DOHH2 (cell line): ENCODE data around the gene DMXL1.

ENCODE experiments used
- CTCF ChIP-seq: fragments of 200-600 bp; sonication (generic); IDR thresholded peaks from one replicate; pipeline ENCODE4 v1.5.1; 2014; ENCODE audit warnings: antibody characterized with exemption, mild to moderate bottlenecking, low read depth, low read length; ENCODE audit not compliant: poor library complexity, severe bottlenecking
- EZH2phosphoT487 ChIP-seq: fragments of 200-600 bp; sonication (generic); IDR thresholded peaks from 2 replicates; pipeline ENCODE4 v1.6.1; 2017; ENCODE audit warnings: borderline replicate concordance, mild to moderate bottlenecking, antibody characterized with exemption, low read length, moderate library complexity, mixed read lengths

GRCh38 chr5:119055294-119055693 lies 15.6 kb upstream of the DMXL1 start:
- TF ChIP-seq CTCF (no peak), EZH2phosphoT487 (no peak)
